ENCODE results near the gene ITGA4. TPM values are rescaled to one million over a fixed set of nuclear protein-coding genes. Genes with fewer than 3 reads are reported as not detected.

The ITGA4 gene
- total and polyA plus RNA-seq, 2 donors (not counting 1 experiment from before 2014, with no cell fraction given), result 44.6 to 57.5 TPM

DNA sequence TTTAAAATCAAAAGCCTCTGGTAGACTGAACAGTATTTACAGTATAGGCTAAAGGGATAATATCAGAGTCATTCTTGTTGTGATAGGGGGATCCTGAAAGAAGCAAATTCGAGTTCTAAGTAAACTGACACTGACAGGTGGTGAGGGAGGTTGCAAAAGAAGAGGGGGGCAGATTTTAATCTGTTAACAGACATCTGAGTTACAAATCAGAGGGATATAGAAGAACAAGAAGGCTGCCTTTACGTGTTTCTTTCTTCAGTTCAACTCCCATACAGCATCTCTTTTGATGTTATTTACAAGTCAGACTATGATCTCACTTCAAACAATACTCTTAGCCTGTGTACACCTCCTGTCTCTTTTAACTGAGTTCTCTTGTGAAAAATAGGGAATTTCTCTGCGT lies 16.3 kb upstream of the ITGA4 start:
- no peaks in the 10 kb centered on the region for H3K4me1 ChIP-seq (ENCODE audit: control insufficient read depth, extremely low read depth, insufficient read depth, low read length)
- TF ChIP-seq EZH2 (IDR thresholded peaks at IDR 0.05; ENCODE audit: low read length, missing control alignments), result no peak
- TF ChIP-seq, protein P1, sequence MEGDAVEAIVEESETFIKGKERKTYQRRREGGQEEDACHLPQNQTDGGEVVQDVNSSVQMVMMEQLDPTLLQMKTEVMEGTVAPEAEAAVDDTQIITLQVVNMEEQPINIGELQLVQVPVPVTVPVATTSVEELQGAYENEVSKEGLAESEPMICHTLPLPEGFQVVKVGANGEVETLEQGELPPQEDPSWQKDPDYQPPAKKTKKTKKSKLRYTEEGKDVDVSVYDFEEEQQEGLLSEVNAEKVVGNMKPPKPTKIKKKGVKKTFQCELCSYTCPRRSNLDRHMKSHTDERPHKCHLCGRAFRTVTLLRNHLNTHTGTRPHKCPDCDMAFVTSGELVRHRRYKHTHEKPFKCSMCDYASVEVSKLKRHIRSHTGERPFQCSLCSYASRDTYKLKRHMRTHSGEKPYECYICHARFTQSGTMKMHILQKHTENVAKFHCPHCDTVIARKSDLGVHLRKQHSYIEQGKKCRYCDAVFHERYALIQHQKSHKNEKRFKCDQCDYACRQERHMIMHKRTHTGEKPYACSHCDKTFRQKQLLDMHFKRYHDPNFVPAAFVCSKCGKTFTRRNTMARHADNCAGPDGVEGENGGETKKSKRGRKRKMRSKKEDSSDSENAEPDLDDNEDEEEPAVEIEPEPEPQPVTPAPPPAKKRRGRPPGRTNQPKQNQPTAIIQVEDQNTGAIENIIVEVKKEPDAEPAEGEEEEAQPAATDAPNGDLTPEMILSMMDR (conservative IDR thresholded peaks at IDR 0.05 in 1 of 2, IDR thresholded peaks at IDR 0.05 in 1 of 2; ENCODE audit: low read depth in 1 of 2, low read length in 2 of 2), result no peak
- DNase-seq (ENCODE audit: low read depth in 2 of 2), result no peak
- no peak overlapping the region for H3K4me2 ChIP-seq (ENCODE audit: extremely low read depth, insufficient read depth, low read length)
- H3K27me3 ChIP-seq (ENCODE audit: control insufficient read depth, insufficient read depth, low read length), result peaks cover 2% of the 10 kb centered on the region
- no peaks in the 10 kb centered on the region for H4K20me1 ChIP-seq (ENCODE audit: control insufficient read depth, extremely low read depth, insufficient read depth, low read length)
- no peak overlapping the region for H3K27ac ChIP-seq (ENCODE audit: insufficient read depth, low read length)
- H3K9ac ChIP-seq (ENCODE audit: insufficient read depth, low read length), result no peak overlapping the region
- H2AFZ ChIP-seq (ENCODE audit: low read length), result no peak overlapping the region
- H3K36me3 ChIP-seq (ENCODE audit: control insufficient read depth, insufficient read depth, low read length), result no peaks in the 10 kb centered on the region
- H3K4me3 ChIP-seq (replicated peaks in 1 of 4; ENCODE audit: control extremely low read depth in 1 of 4, insufficient read depth in 1 of 4, low read depth in 3 of 4, low read length in 4 of 4), result no peak overlapping the region
- no peaks in the 10 kb centered on the region for H3K79me2 ChIP-seq (ENCODE audit: control insufficient read depth, insufficient read depth, low read length)
- no peaks in the 10 kb centered on the region for H3K9me3 ChIP-seq (ENCODE audit: control insufficient read depth, insufficient read depth, low read depth, low read length)

DNA sequence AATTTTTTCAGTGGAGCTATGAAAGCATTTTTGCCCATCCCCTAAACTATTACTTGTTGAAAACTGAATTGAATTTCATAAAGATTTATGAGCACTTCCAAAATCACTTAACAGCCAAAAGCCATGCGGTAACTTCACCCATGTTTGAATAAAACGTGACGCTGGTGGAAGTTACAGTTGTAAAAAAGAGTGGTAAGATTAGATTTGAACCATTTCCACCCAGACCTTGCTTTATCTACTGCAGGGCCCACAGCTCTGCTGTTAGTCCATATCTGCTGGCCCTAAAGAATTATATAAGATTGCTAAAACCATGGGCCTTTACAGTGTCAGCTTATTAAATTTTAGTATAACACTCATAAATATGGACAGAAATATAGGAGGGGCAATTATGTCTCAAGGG lies 15.5 kb upstream of the ITGA4 start:
- Histone ChIP-seq H3K27ac (ENCODE audit: insufficient read depth, low read length) (no peak overlapping the region), H3K4me3 (replicated peaks in 1 of 4; ENCODE audit: control extremely low read depth in 1 of 4, insufficient read depth in 1 of 4, low read depth in 3 of 4, low read length in 4 of 4) (no peak overlapping the region), H3K9me3 (ENCODE audit: control insufficient read depth, insufficient read depth, low read depth, low read length) (no peaks in the 10 kb centered on the region), H3K4me1 (ENCODE audit: control insufficient read depth, extremely low read depth, insufficient read depth, low read length) (no peaks in the 10 kb centered on the region), H3K36me3 (ENCODE audit: control insufficient read depth, insufficient read depth, low read length) (no peaks in the 10 kb centered on the region), H3K79me2 (ENCODE audit: control insufficient read depth, insufficient read depth, low read length) (no peaks in the 10 kb centered on the region), H3K27me3 (ENCODE audit: control insufficient read depth, insufficient read depth, low read length) (peaks cover 1% of the 10 kb centered on the region), H2AFZ (ENCODE audit: low read length) (no peak overlapping the region), H4K20me1 (ENCODE audit: control insufficient read depth, extremely low read depth, insufficient read depth, low read length) (no peaks in the 10 kb centered on the region), H3K9ac (ENCODE audit: insufficient read depth, low read length) (no peak overlapping the region), H3K4me2 (ENCODE audit: extremely low read depth, insufficient read depth, low read length) (no peak overlapping the region)
- TF ChIP-seq EZH2 (IDR thresholded peaks at IDR 0.05; ENCODE audit: low read length, missing control alignments), result no peak
- TF ChIP-seq, protein P1 (conservative IDR thresholded peaks at IDR 0.05 in 1 of 2, IDR thresholded peaks at IDR 0.05 in 1 of 2; ENCODE audit: low read depth in 1 of 2, low read length in 2 of 2), result no peak
- DNase-seq (ENCODE audit: low read depth in 2 of 2), result no peak

DNA sequence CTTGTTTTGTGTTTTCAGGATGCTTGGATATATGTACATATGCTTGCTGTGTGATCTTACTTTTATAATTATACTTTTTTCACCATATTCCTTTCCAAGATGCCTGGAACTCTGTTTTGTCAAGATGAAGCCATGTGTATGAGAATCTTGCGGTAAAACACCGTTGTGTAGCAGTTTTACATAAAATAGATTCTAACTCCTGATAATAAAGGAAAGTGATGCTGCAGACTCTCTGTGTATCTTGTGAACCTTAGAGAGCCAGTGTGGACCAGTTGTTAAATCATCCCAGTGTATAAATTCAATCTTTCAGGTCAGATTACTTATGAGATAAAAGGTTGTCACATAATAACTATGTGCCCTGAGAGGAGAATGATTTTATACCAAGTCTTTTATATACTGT lies 12.5 kb upstream of the ITGA4 start:
- Histone ChIP-seq H3K9ac (ENCODE audit: insufficient read depth, low read length) (no peak overlapping the region), H3K36me3 (ENCODE audit: control insufficient read depth, insufficient read depth, low read length) (no peaks in the 10 kb centered on the region)
- no peak for TF ChIP-seq EZH2 (IDR thresholded peaks at IDR 0.05; ENCODE audit: low read length, missing control alignments)
- TF ChIP-seq, protein P1 (conservative IDR thresholded peaks at IDR 0.05 in 1 of 2, IDR thresholded peaks at IDR 0.05 in 1 of 2; ENCODE audit: low read depth in 1 of 2, low read length in 2 of 2), result no peak

More for the DNA sequence above, 12.5 kb upstream of the ITGA4 start:
- no peak overlapping the region for H3K4me3 ChIP-seq (replicated peaks in 1 of 4; ENCODE audit: control extremely low read depth in 1 of 4, insufficient read depth in 1 of 4, low read depth in 3 of 4, low read length in 4 of 4)
- no peak for DNase-seq (ENCODE audit: low read depth in 2 of 2)
- no peak overlapping the region for H2AFZ ChIP-seq (ENCODE audit: low read length)
- no peaks in the 10 kb centered on the region for H4K20me1 ChIP-seq (ENCODE audit: control insufficient read depth, extremely low read depth, insufficient read depth, low read length)
- no peaks in the 10 kb centered on the region for H3K9me3 ChIP-seq (ENCODE audit: control insufficient read depth, insufficient read depth, low read depth, low read length)
- H3K27me3 ChIP-seq (ENCODE audit: control insufficient read depth, insufficient read depth, low read length), result no peaks in the 10 kb centered on the region
- no peaks in the 10 kb centered on the region for H3K4me1 ChIP-seq (ENCODE audit: control insufficient read depth, extremely low read depth, insufficient read depth, low read length)
- H3K27ac ChIP-seq (ENCODE audit: insufficient read depth, low read length), result no peak overlapping the region
- no peaks in the 10 kb centered on the region for H3K79me2 ChIP-seq (ENCODE audit: control insufficient read depth, insufficient read depth, low read length)
- H3K4me2 ChIP-seq (ENCODE audit: extremely low read depth, insufficient read depth, low read length), result no peak overlapping the region

Measured in fibroblast of lung (primary cell).